ENCODE results near the gene C1QTNF12.
"Not testable (repeated sequence)": the region's sequence is repeated elsewhere in the genome, so short reads cannot be mapped to it uniquely, and the experiment has no call there.

The C1QTNF12 gene

GRCh38 chr1:1259119-1259488 is 12.6 kb upstream of the C1QTNF12 start:
- DNase-seq = no peak

GRCh38 chr1:1256956-1257871 is 10.7 kb upstream of the C1QTNF12 start:
- no peak for DNase-seq

GRCh38 chr1:1255611-1256010 is 9.1 kb upstream of the C1QTNF12 start:
- no peak for DNase-seq

- no peak for DNase-seq
Observed at GRCh38 chr1:1255078-1255477, 8.6 kb upstream of the C1QTNF12 start.

GRCh38 chr1:1254667-1254998 is 8.1 kb upstream of the C1QTNF12 start:
- DNase-seq = no peak

- no peak for DNase-seq
Observed at GRCh38 chr1:1253972-1254666, 7.6 kb upstream of the C1QTNF12 start.

- DNase-seq = no peak
Observed at GRCh38 chr1:1253314-1253713, 6.8 kb upstream of the C1QTNF12 start.

GRCh38 chr1:1250786-1251284 is 4.3 kb upstream of the C1QTNF12 start:
- no peak for DNase-seq

GRCh38 chr1:1248009-1248913 is 1.7 kb upstream of the C1QTNF12 start:
- not testable (repeated sequence) for DNase-seq

GRCh38 chr1:1247341-1247913 is 905 bp upstream of the C1QTNF12 start:
- DNase-seq = no peak

- DNase-seq = no peak
Observed at GRCh38 chr1:1245817-1246576, 525 bp downstream of the C1QTNF12 start.

- no peak for DNase-seq
Observed at GRCh38 chr1:1245178-1245816, 1.2 kb downstream of the C1QTNF12 start.

GRCh38 chr1:1244192-1244811 is 2.2 kb downstream of the C1QTNF12 start:
- DNase-seq = no peak

- no peak for DNase-seq
Observed at GRCh38 chr1:1243807-1244191, 2.7 kb downstream of the C1QTNF12 start.

- no peak for DNase-seq
Observed at GRCh38 chr1:1243266-1243660, 3.3 kb downstream of the C1QTNF12 start.

GRCh38 chr1:1242461-1243265 is 3.9 kb downstream of the C1QTNF12 start:
- no peak for DNase-seq

- DNase-seq = no peak
Observed at GRCh38 chr1:1241588-1242219, 4.8 kb downstream of the C1QTNF12 start.

- no peak for DNase-seq
Observed at GRCh38 chr1:1240822-1241587, 5.5 kb downstream of the C1QTNF12 start.

- no peak for DNase-seq
Observed at GRCh38 chr1:1240348-1240732, 6.2 kb downstream of the C1QTNF12 start.
